Measurements from ENCODE around the gene HNMT. TPM values are rescaled to one million over a fixed set of nuclear protein-coding genes. Genes with fewer than 3 reads are reported as not detected.

The HNMT gene
- total RNA-seq, 1 donor from 2014 or later: not detected

- intact Hi-C loops (cut with micrococcal nuclease): no loop called here
These were observed 45.3 kb downstream of the HNMT start for GRCh38 chr2:138009622-138010021.

- intact Hi-C loops (cut with micrococcal nuclease): no loop called here
These were observed 46.6 kb downstream of the HNMT start for GRCh38 chr2:138010890-138011289.

DNA sequence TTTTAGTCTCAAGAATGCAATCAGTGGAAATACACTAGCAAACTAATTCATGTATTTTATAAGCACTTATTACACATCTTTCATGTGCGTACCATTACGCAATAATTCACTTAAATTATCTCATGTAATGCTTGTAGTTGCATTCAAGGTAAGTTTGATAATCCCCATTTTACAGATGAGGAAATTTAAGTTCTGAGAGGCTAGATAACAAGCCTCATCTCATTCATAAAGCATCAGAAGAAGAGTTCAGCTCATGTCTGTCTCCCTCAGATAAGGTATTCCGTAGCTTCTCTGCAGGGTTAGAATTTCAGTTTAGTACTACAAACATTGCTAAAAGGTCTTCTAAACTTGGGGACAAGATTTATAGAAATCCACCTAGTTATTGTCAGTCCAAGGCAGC lies 47.8 kb downstream of the HNMT start:
- intact Hi-C loops (cut with micrococcal nuclease): no loop called here

DNA sequence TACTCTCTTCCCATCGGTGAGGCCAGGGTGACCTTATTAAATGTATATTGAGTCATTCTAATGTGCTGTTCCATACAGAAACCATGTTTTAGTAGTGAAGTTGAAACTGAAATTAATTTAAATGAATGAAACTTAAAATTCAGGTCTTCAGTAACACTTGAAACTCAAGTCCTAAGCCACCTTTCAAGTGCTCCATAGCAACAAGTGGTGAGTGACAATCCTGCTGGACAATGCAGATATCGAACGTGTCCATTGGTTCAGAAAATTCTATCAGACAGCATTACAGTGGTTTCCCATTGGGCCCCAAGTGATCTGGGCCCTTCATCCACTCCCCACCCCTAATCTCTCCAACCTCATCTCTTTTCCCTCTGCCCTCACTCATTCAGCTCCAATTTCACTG lies 48.7 kb downstream of the HNMT start:
- intact Hi-C loops (cut with micrococcal nuclease): no loop called here

GRCh38 chr2:138013639-138014038 lies 49.4 kb downstream of the HNMT start:
- intact Hi-C loops (cut with micrococcal nuclease): no loop called here

DNA sequence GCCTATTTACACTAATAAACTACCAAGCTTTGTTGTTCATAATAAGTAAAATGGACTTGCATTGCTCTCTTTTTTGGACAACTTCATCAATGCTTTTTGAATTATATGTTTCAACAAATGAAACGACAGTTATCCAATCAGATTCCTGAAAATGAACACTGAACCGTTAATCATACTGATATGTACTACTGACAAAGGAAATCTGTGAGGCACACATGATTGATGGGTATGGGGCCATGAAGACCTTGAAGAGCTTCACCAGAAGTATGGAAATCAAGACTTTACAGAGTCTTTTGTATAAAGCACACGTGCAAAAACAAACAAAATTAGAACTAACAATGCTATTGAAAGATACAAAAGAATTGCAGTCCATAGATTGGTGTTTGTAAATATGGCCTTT lies 51.2 kb downstream of the HNMT start:
- intact Hi-C loops (cut with micrococcal nuclease): no loop called here

DNA sequence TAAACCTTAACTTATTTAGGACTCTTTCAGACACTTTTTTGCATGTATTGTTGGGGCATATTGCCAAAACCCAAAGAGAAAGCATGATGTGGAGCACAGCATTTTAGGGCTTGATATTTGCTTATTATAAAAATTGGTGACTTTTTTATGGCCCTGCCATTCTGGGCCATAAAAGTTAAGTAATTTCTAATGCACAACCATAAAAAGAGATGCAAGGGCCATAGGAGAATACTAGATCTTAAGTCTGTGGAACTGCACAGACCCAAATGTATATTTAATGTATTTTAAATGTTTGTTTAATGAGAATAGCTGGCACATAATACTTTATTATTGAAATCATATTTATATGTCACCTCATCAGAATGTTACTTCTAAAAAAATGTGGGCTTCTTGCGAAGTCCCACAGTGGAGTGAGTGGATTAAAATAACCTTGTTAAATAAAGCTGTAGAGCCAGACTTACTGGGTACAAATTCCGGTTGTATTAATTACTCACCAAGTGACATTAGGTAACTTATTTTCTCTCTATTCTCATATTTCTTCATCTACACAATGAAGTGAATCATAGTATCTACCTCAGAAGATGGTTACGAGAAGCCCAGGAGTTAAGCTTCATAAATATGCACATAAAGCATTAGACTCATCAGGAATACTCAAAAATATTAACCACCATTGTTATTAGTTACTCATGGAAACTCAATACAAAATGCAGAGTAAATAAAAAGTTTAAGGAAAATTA lies 52.2 kb downstream of the HNMT start:
- intact Hi-C loops (cut with micrococcal nuclease): no loop called here

- intact Hi-C loops (cut with micrococcal nuclease): no loop called here
These were observed 53.6 kb downstream of the HNMT start for GRCh38 chr2:138017824-138018223.

DNA sequence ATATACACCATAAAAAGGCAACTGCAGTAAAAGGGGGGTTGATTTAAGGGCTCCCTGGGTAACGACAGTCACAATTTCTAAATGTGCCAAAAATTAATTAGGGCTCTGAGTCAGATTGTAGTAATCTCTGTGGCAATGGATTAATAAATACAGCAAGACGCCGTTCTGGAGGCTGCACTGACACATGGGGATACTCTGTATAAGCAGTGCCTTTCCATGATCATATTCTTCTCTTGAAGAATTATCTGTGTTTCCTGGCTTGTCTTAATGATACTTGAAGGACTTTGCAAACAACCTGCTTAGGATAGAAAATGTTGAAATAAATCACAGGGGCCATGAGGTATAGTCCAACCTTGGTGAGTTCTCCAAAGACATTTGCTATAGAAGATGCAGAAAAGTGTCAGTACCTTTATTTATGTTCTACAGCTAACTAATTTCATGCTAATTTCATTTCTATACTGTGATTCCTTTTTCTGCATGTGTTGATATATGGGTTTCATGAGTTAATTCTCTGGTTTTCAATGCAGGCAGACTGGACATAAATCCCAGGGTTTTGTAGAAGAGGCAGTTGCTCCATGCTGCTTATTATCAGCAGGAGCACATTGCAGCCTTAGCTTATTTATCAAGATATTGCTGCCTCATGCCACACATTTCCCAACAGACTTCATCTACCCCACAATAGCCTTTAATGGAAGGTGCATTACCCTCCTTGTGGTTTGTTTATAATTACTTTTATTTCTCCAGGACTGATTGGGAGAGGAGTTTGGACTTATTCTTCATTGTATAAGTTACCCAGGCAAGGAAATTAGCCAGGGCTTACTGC lies 54.8 kb downstream of the HNMT start:
- intact Hi-C loops (cut with micrococcal nuclease): no loop called here

- intact Hi-C loops (cut with micrococcal nuclease): no loop called here
These were observed 56.2 kb downstream of the HNMT start for GRCh38 chr2:138020432-138020831.

DNA sequence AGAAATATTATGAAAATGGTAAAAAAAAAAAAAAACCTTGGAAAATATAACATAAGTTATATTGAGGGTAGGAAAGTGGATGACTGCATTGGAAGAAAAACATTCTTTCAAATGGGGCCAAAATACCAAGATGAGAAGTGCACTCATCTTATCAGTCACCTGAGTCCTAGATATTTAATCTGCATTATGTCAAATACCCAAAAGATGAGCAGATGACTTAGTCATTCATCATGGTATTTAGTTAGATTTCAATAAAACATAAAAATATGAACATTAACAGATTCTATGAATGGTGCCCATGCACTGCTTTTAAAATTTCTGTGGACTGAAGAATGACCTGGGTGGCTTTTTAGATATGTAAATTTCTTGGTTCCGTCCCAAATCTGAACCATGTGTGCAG lies 56.9 kb downstream of the HNMT start:
- intact Hi-C loops (cut with micrococcal nuclease): no loop called here

- intact Hi-C loops (cut with micrococcal nuclease): no loop called here
These were observed 59.0 kb downstream of the HNMT start for GRCh38 chr2:138023298-138023697.

DNA sequence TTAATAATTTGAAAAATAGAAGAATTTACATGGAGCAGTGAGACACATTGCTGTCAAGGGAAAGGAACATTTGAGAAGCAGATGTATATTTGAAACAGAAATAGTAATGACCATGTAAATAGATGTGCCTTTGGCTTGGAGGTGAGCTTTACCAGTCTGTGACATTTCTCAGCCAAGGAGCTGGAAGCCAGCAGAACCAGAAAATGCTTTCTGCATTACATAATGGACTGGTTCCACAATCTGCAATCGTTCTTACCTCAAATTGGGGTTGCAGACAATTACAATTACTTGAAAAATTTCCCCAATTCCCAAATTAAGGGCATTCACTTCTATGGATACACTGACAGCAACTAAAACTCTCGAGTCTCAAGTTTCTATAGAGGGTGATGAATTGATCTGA lies 59.7 kb downstream of the HNMT start:
- intact Hi-C loops (cut with micrococcal nuclease): no loop called here

DNA sequence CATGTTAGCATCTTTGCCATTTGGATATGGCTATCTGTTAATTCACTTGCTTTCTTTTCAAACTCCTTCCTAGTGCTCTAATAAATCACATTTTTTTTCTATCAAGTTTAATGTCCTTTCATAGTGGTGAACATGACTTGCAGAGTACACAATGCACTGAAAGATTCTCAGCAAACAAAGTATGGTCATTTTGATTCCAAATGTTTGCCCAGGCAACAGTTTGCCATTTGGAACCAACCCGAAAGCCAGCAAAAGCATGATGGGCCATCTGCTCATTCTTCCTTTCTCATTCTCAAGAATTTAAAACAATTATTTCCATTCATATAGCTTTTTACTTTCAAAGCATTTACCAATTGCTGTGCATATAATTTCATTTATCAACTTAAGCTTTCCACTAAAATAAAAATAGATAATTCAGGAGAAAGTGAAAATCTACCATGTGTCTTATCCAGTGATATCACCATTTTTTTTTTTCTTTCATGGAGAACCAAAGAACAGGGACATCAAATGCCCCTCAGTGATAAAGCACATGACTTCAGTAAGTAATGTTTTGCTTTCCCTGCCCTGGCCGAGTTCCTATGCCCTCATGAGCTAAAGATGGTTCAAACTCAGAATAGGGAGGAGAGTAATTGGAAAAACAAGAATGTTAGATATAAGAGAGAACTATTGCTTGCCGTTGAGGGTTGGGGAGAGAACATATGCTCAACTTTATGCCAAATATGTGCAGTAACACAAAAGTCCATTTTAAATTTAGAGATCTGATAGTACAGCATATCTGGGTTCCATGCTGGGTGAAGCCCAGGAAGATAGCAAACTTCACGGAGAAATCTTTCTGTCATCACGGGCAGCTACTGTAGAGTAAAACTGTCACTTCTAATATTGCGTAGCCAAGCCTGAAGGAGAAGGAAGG lies 62.1 kb downstream of the HNMT start:
- intact Hi-C loops (cut with micrococcal nuclease): no loop called here

DNA sequence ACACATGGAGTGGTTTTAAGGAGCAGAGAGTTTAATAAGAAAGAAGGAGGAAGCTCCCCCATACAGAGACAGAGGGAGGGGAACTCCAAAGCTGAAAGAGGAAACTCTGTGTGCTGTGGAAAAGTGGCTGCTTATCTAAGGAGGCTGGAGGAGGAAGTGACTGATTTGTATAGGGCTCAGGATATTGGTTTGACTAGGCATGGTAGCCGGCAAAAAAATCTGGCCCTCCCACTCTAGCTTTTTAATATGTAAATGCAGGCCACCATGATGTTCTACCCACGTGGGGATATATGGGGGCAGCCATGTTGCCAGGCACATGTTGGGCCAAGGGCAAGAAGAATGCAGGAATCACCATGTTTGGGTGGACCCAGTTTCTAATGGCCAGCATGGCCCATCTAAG lies 64.3 kb downstream of the HNMT start:
- intact Hi-C loops (cut with micrococcal nuclease): no loop called here

- intact Hi-C loops (cut with micrococcal nuclease): no loop called here
These were observed 65.0 kb downstream of the HNMT start for GRCh38 chr2:138029276-138029675.

DNA sequence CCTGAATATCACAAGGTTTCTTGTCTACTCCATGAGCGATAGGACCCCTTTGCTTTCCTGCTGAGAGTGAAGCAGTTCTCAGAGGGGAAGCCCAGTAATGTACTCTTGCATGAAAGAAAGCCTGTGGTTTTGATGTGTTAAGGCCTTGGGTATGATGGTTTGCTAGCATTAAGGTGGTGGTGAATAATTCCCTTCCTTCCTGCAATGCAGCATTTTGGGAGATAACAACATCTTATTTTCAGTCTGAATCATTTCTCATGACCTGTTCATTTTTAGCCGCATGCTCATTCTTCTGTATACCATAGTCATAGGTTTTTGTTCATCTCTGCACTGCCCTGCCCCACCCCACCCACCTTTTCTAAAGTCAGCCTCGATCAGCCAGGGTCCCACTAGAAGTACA lies 66.2 kb downstream of the HNMT start:
- intact Hi-C loops (cut with micrococcal nuclease): no loop called here

GRCh38 chr2:138032334-138032733 lies 68.1 kb downstream of the HNMT start:
- intact Hi-C loops (cut with micrococcal nuclease): no loop called here

GRCh38 chr2:138034536-138034935 lies 70.3 kb downstream of the HNMT start:
- intact Hi-C loops (cut with micrococcal nuclease): no loop called here

GRCh38 chr2:138035608-138036217 lies 71.4 kb downstream of the HNMT start:
- intact Hi-C loops (cut with micrococcal nuclease): no loop called here

DNA sequence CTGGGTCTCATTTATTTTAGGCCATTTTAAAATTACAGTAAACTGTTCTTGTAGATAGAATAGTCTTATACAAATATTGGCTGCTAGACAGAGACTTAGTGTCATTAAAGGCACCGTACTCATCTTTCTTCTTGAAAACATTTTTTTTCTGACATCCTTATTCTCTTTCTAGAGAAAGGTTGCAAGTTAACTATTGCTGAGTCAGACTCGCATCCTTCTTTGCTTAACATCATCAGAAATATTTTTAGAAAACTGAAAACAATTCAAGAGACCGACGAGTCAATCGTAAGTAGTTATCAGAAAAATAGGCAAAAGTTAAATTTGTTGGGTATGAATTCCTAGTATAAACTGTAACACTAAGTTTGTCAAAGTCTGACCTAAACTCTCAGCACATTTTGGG lies 72.2 kb downstream of the HNMT start:
- intact Hi-C loops (cut with micrococcal nuclease): no loop called here
